Measurements from ENCODE around the gene EFNA2. TPM values are rescaled to one million over a fixed set of nuclear protein-coding genes. Genes with fewer than 3 reads are reported as not detected.
A peak's percentile ranks its signal among the peaks of the same experiment; 100 is the strongest.

The EFNA2 gene
- total and polyA plus RNA-seq, 2 experiments from 2014 or later: 2.7 to 10.3 TPM

DNA sequence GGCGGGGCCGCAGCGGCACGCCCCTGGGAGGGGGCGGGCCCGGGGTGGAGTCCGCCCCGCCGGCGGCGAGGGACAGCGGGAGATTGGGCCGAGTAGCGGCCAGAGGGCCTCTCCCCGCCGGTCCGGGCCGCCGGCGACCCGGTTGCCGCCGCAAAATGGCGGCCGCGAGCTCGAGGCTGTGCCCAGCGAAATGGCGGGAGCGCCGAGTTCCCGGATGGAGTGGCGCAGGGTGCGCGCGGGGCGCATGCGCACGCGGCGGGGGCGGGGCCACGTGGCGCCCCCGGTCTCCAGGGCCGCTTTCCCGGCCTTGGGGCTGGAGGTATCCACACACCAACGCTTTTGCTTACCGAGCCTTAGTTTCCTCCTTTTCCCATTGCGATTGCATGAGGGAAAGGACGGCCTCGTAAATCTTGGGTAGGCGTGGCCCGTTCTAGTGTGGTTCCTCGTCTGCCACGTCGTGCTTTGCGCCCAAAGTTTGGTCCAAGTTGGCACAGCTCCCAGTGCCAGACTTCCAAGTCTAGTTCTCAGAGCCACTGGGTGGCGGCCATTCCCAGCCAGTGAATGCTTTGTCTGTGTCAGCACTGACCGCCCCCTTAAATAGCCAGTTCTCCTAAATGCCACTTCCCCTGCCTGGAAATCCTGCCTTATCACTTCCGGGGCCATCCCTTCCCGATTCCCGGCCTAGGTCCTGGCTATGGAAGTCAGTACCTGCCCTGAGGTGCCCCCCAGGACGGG lies 16.0 kb upstream of the EFNA2 start:
- H2AFZ ChIP-seq: no peak overlapping the region

GRCh38 chr19:1270213-1270853 lies 15.3 kb upstream of the EFNA2 start:
- peaks cover 44% of the 10 kb centered on the region for H3K79me2 ChIP-seq (replicated peaks; ENCODE audit: insufficient read depth)
- Mint-ChIP-seq H3K36me3 (ENCODE audit: low read depth) (peaks cover 51% of the 10 kb centered on the region), H3K4me3 (peak overlapping the region; percentile 89), H3K27ac (peak overlapping the region; percentile 98), H3K27me3 (ENCODE audit: insufficient read depth, low read depth, poor library complexity) (peaks cover 55% of the 10 kb centered on the region), H3K9me3 (peaks cover 2% of the 10 kb centered on the region; the same call in 2 of the 3 replicates), H3K4me1 (peaks cover 59% of the 10 kb centered on the region)
- peak overlapping the region; percentile 94 for H3K4me3 ChIP-seq
- no peak overlapping the region for H2AFZ ChIP-seq
- peak overlapping the region; percentile 100 for H3K4me2 ChIP-seq
- TF ChIP-seq EZH2phosphoT487 (IDR thresholded peaks at IDR 0.05; ENCODE audit: unreplicated experiment) (no peak), POLR2AphosphoS5 (IDR thresholded peaks at IDR 0.05; ENCODE audit: low read depth) (0 out of 2 replicates have a peak, but pooled peaks have one; percentile 6)
- H3K9me2 ChIP-seq (ENCODE audit: insufficient read depth): no peaks in the 10 kb centered on the region
- peaks cover 37% of the 10 kb centered on the region for H4K20me1 ChIP-seq (replicated peaks; ENCODE audit: insufficient read depth)
- no peak for ATAC-seq
- peaks cover 59% of the 10 kb centered on the region for H3F3A ChIP-seq (replicated peaks; ENCODE audit: low read depth)
- peaks cover 10% of the 10 kb centered on the region; the same call in 1 of the 2 replicates for H3K27me3 ChIP-seq (ENCODE audit: insufficient read depth)
- H3K4me1 ChIP-seq (ENCODE audit: insufficient read depth): peaks cover 41% of the 10 kb centered on the region
- H3K27ac ChIP-seq (ENCODE audit: low read depth): peak overlapping the region; percentile 98
- no peak for DNase-seq (ENCODE audit: low spot score)
- H3K36me3 ChIP-seq (ENCODE audit: insufficient read depth): peaks cover 31% of the 10 kb centered on the region

More for the DNA sequence above, 16.0 kb upstream of the EFNA2 start:
- ATAC-seq (peak; percentile 0), DNase-seq (ENCODE audit: low spot score) (peak; percentile 81)
- TF ChIP-seq NANOG (IDR thresholded peaks at IDR 0.05; ENCODE audit: borderline replicate concordance) (no peak), CREB1 (CRISPR knock-in tag; IDR thresholded peaks at IDR 0.05; ENCODE audit: low read depth) (no peak), POLR2AphosphoS5 (IDR thresholded peaks at IDR 0.05; ENCODE audit: low read depth) (peak; percentile 50), EZH2phosphoT487 (IDR thresholded peaks at IDR 0.05; ENCODE audit: unreplicated experiment) (no peak), STAT1 (IDR thresholded peaks at IDR 0.05; ENCODE audit: unreplicated experiment) (no peak), JUNB (IDR thresholded peaks at IDR 0.05; ENCODE audit: unreplicated experiment) (no peak)
- TF ChIP-seq, protein P1, sequence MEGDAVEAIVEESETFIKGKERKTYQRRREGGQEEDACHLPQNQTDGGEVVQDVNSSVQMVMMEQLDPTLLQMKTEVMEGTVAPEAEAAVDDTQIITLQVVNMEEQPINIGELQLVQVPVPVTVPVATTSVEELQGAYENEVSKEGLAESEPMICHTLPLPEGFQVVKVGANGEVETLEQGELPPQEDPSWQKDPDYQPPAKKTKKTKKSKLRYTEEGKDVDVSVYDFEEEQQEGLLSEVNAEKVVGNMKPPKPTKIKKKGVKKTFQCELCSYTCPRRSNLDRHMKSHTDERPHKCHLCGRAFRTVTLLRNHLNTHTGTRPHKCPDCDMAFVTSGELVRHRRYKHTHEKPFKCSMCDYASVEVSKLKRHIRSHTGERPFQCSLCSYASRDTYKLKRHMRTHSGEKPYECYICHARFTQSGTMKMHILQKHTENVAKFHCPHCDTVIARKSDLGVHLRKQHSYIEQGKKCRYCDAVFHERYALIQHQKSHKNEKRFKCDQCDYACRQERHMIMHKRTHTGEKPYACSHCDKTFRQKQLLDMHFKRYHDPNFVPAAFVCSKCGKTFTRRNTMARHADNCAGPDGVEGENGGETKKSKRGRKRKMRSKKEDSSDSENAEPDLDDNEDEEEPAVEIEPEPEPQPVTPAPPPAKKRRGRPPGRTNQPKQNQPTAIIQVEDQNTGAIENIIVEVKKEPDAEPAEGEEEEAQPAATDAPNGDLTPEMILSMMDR (conservative IDR thresholded peaks at IDR 0.05; ENCODE audit: low read depth in 2 of 2): no peak
- Mint-ChIP-seq H3K27me3 (ENCODE audit: insufficient read depth, low read depth, poor library complexity) (peaks cover 59% of the 10 kb centered on the region), H3K9me3 (peaks cover 2% of the 10 kb centered on the region; the same call in 2 of the 3 replicates), H3K4me1 (peaks cover 65% of the 10 kb centered on the region), H3K36me3 (ENCODE audit: low read depth) (peaks cover 51% of the 10 kb centered on the region), H3K4me3 (peak overlapping the region; percentile 89), H3K27ac (peak overlapping the region; percentile 98)
- Histone ChIP-seq H3K4me2 (peak overlapping the region; percentile 100), H3K4me3 (peak overlapping the region; percentile 94), H4K20me1 (replicated peaks; ENCODE audit: insufficient read depth) (peaks cover 37% of the 10 kb centered on the region), H3K9me2 (ENCODE audit: insufficient read depth) (no peaks in the 10 kb centered on the region), H3K79me2 (replicated peaks; ENCODE audit: insufficient read depth) (peaks cover 44% of the 10 kb centered on the region), H3F3A (replicated peaks; ENCODE audit: low read depth) (peaks cover 60% of the 10 kb centered on the region), H3K27ac (ENCODE audit: low read depth) (peak overlapping the region; percentile 98), H3K36me3 (ENCODE audit: insufficient read depth) (peaks cover 31% of the 10 kb centered on the region), H3K27me3 (ENCODE audit: insufficient read depth) (peaks cover 10% of the 10 kb centered on the region; the same call in 1 of the 2 replicates), H3K4me1 (ENCODE audit: insufficient read depth) (peaks cover 47% of the 10 kb centered on the region)

Data from GM23338 (cell line).